Astrocyte (in vitro differentiated cells and primary cell): ENCODE measurements around the gene CCL22. TPM values are rescaled to one million over a fixed set of nuclear protein-coding genes. Genes with fewer than 3 reads are reported as not detected.
A peak's percentile ranks its signal among the peaks of the same experiment; 100 is the strongest.
"Not testable (repeated sequence)": the region's sequence is repeated elsewhere in the genome, so short reads cannot be mapped to it uniquely, and the experiment has no call there.

Experiments
- DNase-seq: peaks from one replicate; pipeline ENCODE4 v3.0.0-alpha.2; 2010; ENCODE audit warnings: low read depth
- FAIRE-seq: peaks from 2 replicates; lab custom pipeline; 2011; peaks lifted over from hg19 to GRCh38; lab: Jason Lieb, UNC
- H2AFZ ChIP-seq: 2 replicates; pipeline ENCODE4 v1.6.0; 2012; ENCODE audit warnings: low read depth, low read length, inconsistent platforms
- H3K27ac ChIP-seq: 2 replicates; pipeline ENCODE4 v1.5.1; 2011; ENCODE audit warnings: low read depth, low read length, inconsistent platforms
- H3K27me3 ChIP-seq: 2 replicates; pipeline ENCODE4 v1.6.0; 2011; ENCODE audit warnings: low read length, inconsistent platforms; ENCODE audit not compliant: insufficient read depth
- H3K36me3 ChIP-seq: 2 replicates; pipeline ENCODE4 v1.5.1; 2011; ENCODE audit warnings: low read length, inconsistent platforms; ENCODE audit not compliant: insufficient read depth
- H3K4me1 ChIP-seq: 2 replicates; pipeline ENCODE4 v1.5.1; 2011; ENCODE audit warnings: low read length, inconsistent platforms; ENCODE audit not compliant: insufficient read depth
- H3K4me2 ChIP-seq: 2 replicates; pipeline ENCODE4 v1.6.0; 2012; ENCODE audit warnings: low read length, inconsistent platforms
- H3K4me3 ChIP-seq: 2 replicates; pipeline ENCODE4 v1.5.1; 2011; ENCODE audit warnings: low read depth, mild to moderate bottlenecking, low read length, inconsistent platforms; ENCODE audit not compliant: insufficient read depth
- H3K79me2 ChIP-seq: 2 replicates; pipeline ENCODE4 v1.6.0; 2012; ENCODE audit warnings: mild to moderate bottlenecking, low read length, inconsistent platforms; ENCODE audit not compliant: insufficient read depth
- H3K9ac ChIP-seq: 2 replicates; pipeline ENCODE4 v1.6.0; 2012; ENCODE audit warnings: mild to moderate bottlenecking, low read length, inconsistent platforms
- H3K9me3 ChIP-seq: 2 replicates; pipeline ENCODE4 v1.5.1; 2012; ENCODE audit warnings: low read depth, mild to moderate bottlenecking, low read length, inconsistent platforms; ENCODE audit not compliant: insufficient read depth
- H4K20me1 ChIP-seq: 2 replicates; pipeline ENCODE4 v1.6.0; 2012; ENCODE audit warnings: low read length, inconsistent platforms; ENCODE audit not compliant: insufficient read depth
- H3K27ac Mint-ChIP-seq: one replicate; pipeline ENCODE4 v1.8.0; 2021; ENCODE audit warnings: mild to moderate bottlenecking, mixed read lengths; ENCODE audit not compliant: unreplicated experiment
- H3K27me3 Mint-ChIP-seq: one replicate; pipeline ENCODE4 v1.8.0; 2021; ENCODE audit warnings: low read depth, mixed read lengths; ENCODE audit not compliant: unreplicated experiment
- H3K36me3 Mint-ChIP-seq: one replicate; pipeline ENCODE4 v1.8.0; 2021; ENCODE audit warnings: low read depth, mixed read lengths; ENCODE audit not compliant: unreplicated experiment
- H3K4me1 Mint-ChIP-seq: one replicate; pipeline ENCODE4 v1.8.0; 2021; ENCODE audit warnings: low read depth, mixed read lengths; ENCODE audit not compliant: unreplicated experiment
- H3K4me3 Mint-ChIP-seq: one replicate; pipeline ENCODE4 v1.8.0; 2021; ENCODE audit warnings: mild to moderate bottlenecking, moderate library complexity, mixed read lengths; ENCODE audit not compliant: unreplicated experiment
- H3K9me3 Mint-ChIP-seq: one replicate; pipeline ENCODE4 v1.8.0; 2021; ENCODE audit warnings: mild to moderate bottlenecking, mixed read lengths; ENCODE audit not compliant: unreplicated experiment
- EZH2 ChIP-seq: IDR thresholded peaks from 2 replicates; pipeline ENCODE4 v1.6.1; 2012; ENCODE audit warnings: mild to moderate bottlenecking, low read length, inconsistent platforms; ENCODE audit not compliant: insufficient read depth
- total RNA-seq: library from RNA; stranded (reverse); gene quantifications from 2 replicates; pipeline ENCODE4 v1.2.1, GENCODE V29; 2021
- TF ChIP-seq, protein P1 (sequence below): IDR thresholded peaks from 2 replicates; pipeline ENCODE4 v1.5.1; 2011; ENCODE audit warnings: low read depth, mild to moderate bottlenecking, inconsistent platforms, low read length, moderate library complexity; ENCODE audit not compliant: insufficient read depth

Gene CCL22
- total RNA-seq, 1 donor from 2014 or later, result not detected

DNA sequence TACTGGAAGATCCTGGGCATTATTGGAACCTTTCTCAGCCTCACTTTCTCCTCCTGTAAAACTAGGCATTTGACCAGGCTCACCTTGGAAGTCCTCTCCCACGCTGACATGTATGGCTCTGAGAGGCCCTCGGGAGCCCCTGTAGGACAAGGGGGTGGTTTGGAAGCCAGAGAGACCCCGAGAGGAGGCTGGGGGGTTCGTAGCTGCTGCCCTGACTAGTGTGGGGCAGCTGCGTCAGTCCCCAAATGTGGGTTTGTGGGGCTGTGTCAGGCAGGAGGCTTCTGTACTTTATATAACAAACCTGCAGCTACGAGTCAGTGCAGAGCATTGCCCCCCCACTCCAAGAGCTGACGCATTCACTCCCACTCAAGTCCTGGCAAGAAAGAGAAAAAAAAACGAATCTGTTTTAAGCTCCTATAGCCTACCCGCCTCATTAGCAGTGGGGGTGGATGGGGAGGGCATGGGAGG, 15.5 kb downstream of the CCL22 start:
- Histone ChIP-seq H3K4me1 (peaks cover 38% of the 10 kb centered on the region), H4K20me1 (no peaks in the 10 kb centered on the region), H2AFZ (no peak overlapping the region), H3K4me3 (no peak overlapping the region), H3K27me3 (peaks cover 2% of the 10 kb centered on the region), H3K79me2 (no peaks in the 10 kb centered on the region), H3K27ac (no peak overlapping the region), H3K4me2 (peak overlapping the region; percentile 84), H3K9ac (no peak overlapping the region), H3K36me3 (no peaks in the 10 kb centered on the region), H3K9me3 (no peaks in the 10 kb centered on the region)
- no peak for FAIRE-seq
- Mint-ChIP-seq H3K27ac (no peak overlapping the region), H3K4me1 (peaks cover 27% of the 10 kb centered on the region), H3K27me3 (peaks cover 3% of the 10 kb centered on the region), H3K9me3 (peaks cover 5% of the 10 kb centered on the region), H3K36me3 (no peaks in the 10 kb centered on the region), H3K4me3 (peak overlapping the region; percentile 78)
- peak; percentile 77 for DNase-seq
- TF ChIP-seq, protein P1, sequence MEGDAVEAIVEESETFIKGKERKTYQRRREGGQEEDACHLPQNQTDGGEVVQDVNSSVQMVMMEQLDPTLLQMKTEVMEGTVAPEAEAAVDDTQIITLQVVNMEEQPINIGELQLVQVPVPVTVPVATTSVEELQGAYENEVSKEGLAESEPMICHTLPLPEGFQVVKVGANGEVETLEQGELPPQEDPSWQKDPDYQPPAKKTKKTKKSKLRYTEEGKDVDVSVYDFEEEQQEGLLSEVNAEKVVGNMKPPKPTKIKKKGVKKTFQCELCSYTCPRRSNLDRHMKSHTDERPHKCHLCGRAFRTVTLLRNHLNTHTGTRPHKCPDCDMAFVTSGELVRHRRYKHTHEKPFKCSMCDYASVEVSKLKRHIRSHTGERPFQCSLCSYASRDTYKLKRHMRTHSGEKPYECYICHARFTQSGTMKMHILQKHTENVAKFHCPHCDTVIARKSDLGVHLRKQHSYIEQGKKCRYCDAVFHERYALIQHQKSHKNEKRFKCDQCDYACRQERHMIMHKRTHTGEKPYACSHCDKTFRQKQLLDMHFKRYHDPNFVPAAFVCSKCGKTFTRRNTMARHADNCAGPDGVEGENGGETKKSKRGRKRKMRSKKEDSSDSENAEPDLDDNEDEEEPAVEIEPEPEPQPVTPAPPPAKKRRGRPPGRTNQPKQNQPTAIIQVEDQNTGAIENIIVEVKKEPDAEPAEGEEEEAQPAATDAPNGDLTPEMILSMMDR, result no peak
- no peak for TF ChIP-seq EZH2

- not testable (repeated sequence) for H3K4me3 ChIP-seq, H3K4me2 ChIP-seq, H4K20me1 ChIP-seq, H3K27me3 Mint-ChIP-seq, H3K27ac Mint-ChIP-seq, H3K9me3 Mint-ChIP-seq, H3K27ac ChIP-seq, H3K9me3 ChIP-seq, FAIRE-seq, DNase-seq, H3K79me2 ChIP-seq, H3K36me3 ChIP-seq, H3K36me3 Mint-ChIP-seq, H3K27me3 ChIP-seq, H3K9ac ChIP-seq, H2AFZ ChIP-seq
- H3K4me1 Mint-ChIP-seq, result peaks cover 27% of the 10 kb centered on the region
- H3K4me3 Mint-ChIP-seq, result peak overlapping the region; percentile 25
- H3K4me1 ChIP-seq, result peaks cover 38% of the 10 kb centered on the region
These were observed 16.4 kb downstream of the CCL22 start for GRCh38 chr16:57374925-57375465.

DNA sequence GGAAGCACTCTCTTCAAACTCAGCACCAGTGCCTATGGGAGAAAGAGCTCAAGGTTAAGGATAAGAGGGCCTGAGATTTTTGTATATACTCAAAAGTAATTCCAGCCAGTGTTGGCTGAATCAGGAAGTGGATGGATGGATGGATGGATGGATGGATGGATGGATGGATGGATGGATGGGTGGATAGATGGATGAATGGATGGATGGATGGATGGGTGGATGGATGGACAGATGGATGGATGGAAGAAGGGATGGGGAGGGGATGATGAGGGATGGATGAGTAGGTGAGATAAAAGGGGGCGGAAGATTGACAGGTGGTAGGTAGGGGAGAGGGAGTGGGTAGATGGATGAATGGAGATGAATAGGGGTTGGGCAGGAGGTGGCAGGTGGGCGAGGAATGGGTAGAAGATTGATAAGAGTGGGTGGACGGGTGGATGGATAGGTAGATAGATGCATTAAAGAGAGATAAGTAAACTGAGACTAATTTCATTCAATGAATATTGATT, 17.8 kb downstream of the CCL22 start:
- no peaks in the 10 kb centered on the region for H3K36me3 Mint-ChIP-seq
- no peak for DNase-seq

More for the DNA sequence above, 17.8 kb downstream of the CCL22 start:
- Histone ChIP-seq H3K9me3 (no peaks in the 10 kb centered on the region), H3K4me3 (no peak overlapping the region), H3K36me3 (no peaks in the 10 kb centered on the region), H3K4me2 (no peak overlapping the region), H3K27me3 (peaks cover 2% of the 10 kb centered on the region), H3K4me1 (peaks cover 38% of the 10 kb centered on the region), H3K9ac (no peak overlapping the region), H3K79me2 (no peaks in the 10 kb centered on the region), H4K20me1 (no peaks in the 10 kb centered on the region), H2AFZ (no peak overlapping the region), H3K27ac (no peak overlapping the region)
- Mint-ChIP-seq H3K4me3 (no peak overlapping the region), H3K9me3 (peaks cover 5% of the 10 kb centered on the region), H3K27ac (no peak overlapping the region), H3K27me3 (no peaks in the 10 kb centered on the region), H3K4me1 (peaks cover 27% of the 10 kb centered on the region)
- FAIRE-seq, result no peak
- TF ChIP-seq, protein P1, result no peak
- no peak for TF ChIP-seq EZH2
